ENCODE results near the gene TM6SF1.
"Not testable (repeated sequence)": the region's sequence is repeated elsewhere in the genome, so short reads cannot be mapped to it uniquely, and the experiment has no call there.

Gene TM6SF1

GRCh38 chr15:83078712-83079111 is 28.7 kb upstream of the TM6SF1 start:
- peaks cover 4% of the 10 kb centered on the region for H3K9me3 Mint-ChIP-seq
- no peak for DNase-seq
- peaks cover 3% of the 10 kb centered on the region for H3K36me3 Mint-ChIP-seq (ENCODE audit: low read depth)
- H3K4me3 Mint-ChIP-seq = no peak overlapping the region
- peaks cover 38% of the 10 kb centered on the region for H3K27me3 Mint-ChIP-seq
- H3K27ac Mint-ChIP-seq = no peak overlapping the region
- H3K4me1 Mint-ChIP-seq (ENCODE audit: low read depth) = peaks cover 4% of the 10 kb centered on the region

GRCh38 chr15:83081256-83082014 is 26.0 kb upstream of the TM6SF1 start:
- H3K4me1 Mint-ChIP-seq (ENCODE audit: low read depth) = peaks cover 4% of the 10 kb centered on the region
- no peak overlapping the region for H3K27ac Mint-ChIP-seq
- peaks cover 34% of the 10 kb centered on the region for H3K27me3 Mint-ChIP-seq
- DNase-seq = no peak
- no peaks in the 10 kb centered on the region for H3K9me3 Mint-ChIP-seq
- no peak overlapping the region for H3K4me3 Mint-ChIP-seq
- no peaks in the 10 kb centered on the region for H3K36me3 Mint-ChIP-seq (ENCODE audit: low read depth)

- H3K4me3 Mint-ChIP-seq = no peak overlapping the region
- DNase-seq = no peak
- no peak overlapping the region for H3K27ac Mint-ChIP-seq
- H3K27me3 Mint-ChIP-seq = peaks cover 28% of the 10 kb centered on the region
- H3K36me3 Mint-ChIP-seq (ENCODE audit: low read depth) = no peaks in the 10 kb centered on the region
- no peaks in the 10 kb centered on the region for H3K9me3 Mint-ChIP-seq
- H3K4me1 Mint-ChIP-seq (ENCODE audit: low read depth) = peaks cover 4% of the 10 kb centered on the region
Observed at GRCh38 chr15:83082730-83083386, 24.6 kb upstream of the TM6SF1 start.

GRCh38 chr15:83085461-83085860 is 22.0 kb upstream of the TM6SF1 start:
- H3K27ac Mint-ChIP-seq; H3K4me1 Mint-ChIP-seq (ENCODE audit: low read depth); DNase-seq; H3K9me3 Mint-ChIP-seq; H3K4me3 Mint-ChIP-seq; H3K36me3 Mint-ChIP-seq (ENCODE audit: low read depth): not testable (repeated sequence)
- peaks cover 16% of the 10 kb centered on the region for H3K27me3 Mint-ChIP-seq

- not testable (repeated sequence) for H3K4me3 Mint-ChIP-seq; H3K9me3 Mint-ChIP-seq; H3K4me1 Mint-ChIP-seq (ENCODE audit: low read depth); H3K36me3 Mint-ChIP-seq (ENCODE audit: low read depth); H3K27ac Mint-ChIP-seq; DNase-seq
- H3K27me3 Mint-ChIP-seq = peaks cover 16% of the 10 kb centered on the region
Observed at GRCh38 chr15:83085864-83086552, 21.4 kb upstream of the TM6SF1 start.

GRCh38 chr15:83087576-83087975 is 19.9 kb upstream of the TM6SF1 start:
- peaks cover 14% of the 10 kb centered on the region for H3K27me3 Mint-ChIP-seq
- H3K36me3 Mint-ChIP-seq (ENCODE audit: low read depth) = no peaks in the 10 kb centered on the region

GRCh38 chr15:83088876-83089275 is 18.6 kb upstream of the TM6SF1 start:
- no peaks in the 10 kb centered on the region for H3K9me3 Mint-ChIP-seq
- H3K4me3 Mint-ChIP-seq = no peak overlapping the region
- peaks cover 8% of the 10 kb centered on the region for H3K4me1 Mint-ChIP-seq (ENCODE audit: low read depth)
- no peak overlapping the region for H3K27ac Mint-ChIP-seq
- no peak for DNase-seq
- H3K27me3 Mint-ChIP-seq = peaks cover 11% of the 10 kb centered on the region
- no peaks in the 10 kb centered on the region for H3K36me3 Mint-ChIP-seq (ENCODE audit: low read depth)

More at GRCh38 chr15:83087576-83087975, 19.9 kb upstream of the TM6SF1 start:
- Mint-ChIP-seq H3K4me1 (ENCODE audit: low read depth) (peaks cover 6% of the 10 kb centered on the region), H3K27ac (no peak overlapping the region), H3K9me3 (no peaks in the 10 kb centered on the region), H3K4me3 (no peak overlapping the region)
- no peak for DNase-seq

GRCh38 chr15:83090465-83090864 is 17.0 kb upstream of the TM6SF1 start:
- Mint-ChIP-seq H3K36me3 (ENCODE audit: low read depth) (no peaks in the 10 kb centered on the region), H3K27me3 (peaks cover 8% of the 10 kb centered on the region), H3K4me1 (ENCODE audit: low read depth) (peaks cover 8% of the 10 kb centered on the region), H3K4me3 (no peak overlapping the region), H3K9me3 (no peaks in the 10 kb centered on the region), H3K27ac (no peak overlapping the region)
- no peak for DNase-seq

- DNase-seq; H3K9me3 Mint-ChIP-seq; H3K36me3 Mint-ChIP-seq (ENCODE audit: low read depth); H3K4me3 Mint-ChIP-seq; H3K4me1 Mint-ChIP-seq (ENCODE audit: low read depth): not testable (repeated sequence)
- H3K27me3 Mint-ChIP-seq = peaks cover 12% of the 10 kb centered on the region
- peak overlapping the region; percentile 73 for H3K27ac Mint-ChIP-seq
Observed at GRCh38 chr15:83091965-83092308, 15.5 kb upstream of the TM6SF1 start.

GRCh38 chr15:83092309-83092976 is 15.0 kb upstream of the TM6SF1 start:
- peak overlapping the region; percentile 73 for H3K27ac Mint-ChIP-seq
- H3K36me3 Mint-ChIP-seq (ENCODE audit: low read depth) = no peaks in the 10 kb centered on the region
- H3K27me3 Mint-ChIP-seq = peaks cover 15% of the 10 kb centered on the region
- H3K4me1 Mint-ChIP-seq (ENCODE audit: low read depth) = peaks cover 8% of the 10 kb centered on the region
- H3K9me3 Mint-ChIP-seq = peaks cover 3% of the 10 kb centered on the region
- no peak for DNase-seq
- H3K4me3 Mint-ChIP-seq = no peak overlapping the region

- H3K27me3 Mint-ChIP-seq = peaks cover 22% of the 10 kb centered on the region
- H3K9me3 Mint-ChIP-seq = peaks cover 13% of the 10 kb centered on the region
- no peak overlapping the region for H3K4me3 Mint-ChIP-seq
- no peak for DNase-seq
- peaks cover 8% of the 10 kb centered on the region for H3K4me1 Mint-ChIP-seq (ENCODE audit: low read depth)
- H3K36me3 Mint-ChIP-seq (ENCODE audit: low read depth) = no peaks in the 10 kb centered on the region
- no peak overlapping the region for H3K27ac Mint-ChIP-seq
Observed at GRCh38 chr15:83094583-83094982, 12.9 kb upstream of the TM6SF1 start.

GRCh38 chr15:83098079-83098478 is 9.4 kb upstream of the TM6SF1 start:
- no peak for DNase-seq
- Mint-ChIP-seq H3K9me3 (peaks cover 13% of the 10 kb centered on the region), H3K4me3 (no peak overlapping the region)

GRCh38 chr15:83099290-83099689 is 8.2 kb upstream of the TM6SF1 start:
- no peak for DNase-seq
- Mint-ChIP-seq H3K36me3 (ENCODE audit: low read depth) (no peaks in the 10 kb centered on the region), H3K27me3 (peaks cover 53% of the 10 kb centered on the region), H3K9me3 (peaks cover 13% of the 10 kb centered on the region), H3K4me1 (ENCODE audit: low read depth) (no peaks in the 10 kb centered on the region), H3K27ac (no peak overlapping the region), H3K4me3 (no peak overlapping the region)

More at GRCh38 chr15:83098079-83098478, 9.4 kb upstream of the TM6SF1 start:
- H3K27me3 Mint-ChIP-seq = peaks cover 46% of the 10 kb centered on the region
- H3K27ac Mint-ChIP-seq = no peak overlapping the region
- no peaks in the 10 kb centered on the region for H3K36me3 Mint-ChIP-seq (ENCODE audit: low read depth)
- H3K4me1 Mint-ChIP-seq (ENCODE audit: low read depth) = peaks cover under 1% of the 10 kb centered on the region

GRCh38 chr15:83100097-83100646 is 7.3 kb upstream of the TM6SF1 start:
- Mint-ChIP-seq H3K4me3 (no peak overlapping the region), H3K27me3 (peaks cover 59% of the 10 kb centered on the region), H3K27ac (no peak overlapping the region)

More at GRCh38 chr15:83100097-83100646, 7.3 kb upstream of the TM6SF1 start:
- no peak for DNase-seq
- Mint-ChIP-seq H3K36me3 (ENCODE audit: low read depth) (no peaks in the 10 kb centered on the region), H3K4me1 (ENCODE audit: low read depth) (no peaks in the 10 kb centered on the region), H3K9me3 (peaks cover 13% of the 10 kb centered on the region)
